Fibroblast of lung (primary cell): ENCODE measurements around the gene NODAL.

Experiments used
- EZH2 ChIP-seq: IDR thresholded peaks from 2 replicates; pipeline ENCODE4 v1.5.1; 2012; ENCODE audit warnings: low read length, control low read depth, mild to moderate bottlenecking; ENCODE audit errors: missing control alignments
- TF ChIP-seq, protein P1 (sequence below), 2 donors: IDR thresholded peaks in 1 of 2; conservative IDR thresholded peaks in 1 of 2; 1 replicate in 1 of 2; 2 replicates in 1 of 2; pipeline ENCODE4 v1.5.1; 2011 to 2012; ENCODE audit warnings: low read length in 2 of 2, control low read depth in 1 of 2, inconsistent platforms in 1 of 2, low read depth in 1 of 2, mild to moderate bottlenecking in 1 of 2

DNA sequence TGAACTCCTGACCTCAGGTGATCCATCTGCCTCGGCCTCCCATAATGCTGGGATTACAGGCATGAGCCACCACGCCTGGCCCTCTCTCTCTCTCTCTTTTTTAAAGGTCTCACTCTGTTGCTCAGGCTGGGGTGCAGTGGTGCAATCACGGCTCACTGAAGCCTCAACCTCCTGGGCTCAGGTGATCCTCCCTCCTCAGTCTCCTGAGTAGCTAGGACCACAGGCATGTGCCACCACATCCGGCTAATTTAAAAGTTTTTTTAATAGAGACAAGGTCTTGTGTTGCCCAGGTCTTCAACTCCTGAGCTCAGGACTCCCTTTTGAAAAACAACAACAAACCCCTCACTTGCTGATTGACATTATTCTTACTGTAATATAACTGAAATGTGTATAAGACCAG lies 48.7 kb upstream of the NODAL start:
- TF ChIP-seq, protein P1, sequence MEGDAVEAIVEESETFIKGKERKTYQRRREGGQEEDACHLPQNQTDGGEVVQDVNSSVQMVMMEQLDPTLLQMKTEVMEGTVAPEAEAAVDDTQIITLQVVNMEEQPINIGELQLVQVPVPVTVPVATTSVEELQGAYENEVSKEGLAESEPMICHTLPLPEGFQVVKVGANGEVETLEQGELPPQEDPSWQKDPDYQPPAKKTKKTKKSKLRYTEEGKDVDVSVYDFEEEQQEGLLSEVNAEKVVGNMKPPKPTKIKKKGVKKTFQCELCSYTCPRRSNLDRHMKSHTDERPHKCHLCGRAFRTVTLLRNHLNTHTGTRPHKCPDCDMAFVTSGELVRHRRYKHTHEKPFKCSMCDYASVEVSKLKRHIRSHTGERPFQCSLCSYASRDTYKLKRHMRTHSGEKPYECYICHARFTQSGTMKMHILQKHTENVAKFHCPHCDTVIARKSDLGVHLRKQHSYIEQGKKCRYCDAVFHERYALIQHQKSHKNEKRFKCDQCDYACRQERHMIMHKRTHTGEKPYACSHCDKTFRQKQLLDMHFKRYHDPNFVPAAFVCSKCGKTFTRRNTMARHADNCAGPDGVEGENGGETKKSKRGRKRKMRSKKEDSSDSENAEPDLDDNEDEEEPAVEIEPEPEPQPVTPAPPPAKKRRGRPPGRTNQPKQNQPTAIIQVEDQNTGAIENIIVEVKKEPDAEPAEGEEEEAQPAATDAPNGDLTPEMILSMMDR (conservative IDR thresholded peaks at IDR 0.05 in 1 of 2, IDR thresholded peaks at IDR 0.05 in 1 of 2; ENCODE audit: low read depth in 1 of 2, low read length in 2 of 2): no peak
- no peak for TF ChIP-seq EZH2
